GM21786 (cell line): ENCODE results near the gene PGF.

Experiments used
- ATAC-seq: cut with Tn5 transposase; IDR thresholded peaks from one replicate; pipeline ENCODE4 v1.9.1; 2021; ENCODE audit not compliant: unreplicated experiment

The PGF gene

GRCh38 chr14:74979029-74979428 is 23.6 kb upstream of the PGF start:
- no peak for ATAC-seq

DNA sequence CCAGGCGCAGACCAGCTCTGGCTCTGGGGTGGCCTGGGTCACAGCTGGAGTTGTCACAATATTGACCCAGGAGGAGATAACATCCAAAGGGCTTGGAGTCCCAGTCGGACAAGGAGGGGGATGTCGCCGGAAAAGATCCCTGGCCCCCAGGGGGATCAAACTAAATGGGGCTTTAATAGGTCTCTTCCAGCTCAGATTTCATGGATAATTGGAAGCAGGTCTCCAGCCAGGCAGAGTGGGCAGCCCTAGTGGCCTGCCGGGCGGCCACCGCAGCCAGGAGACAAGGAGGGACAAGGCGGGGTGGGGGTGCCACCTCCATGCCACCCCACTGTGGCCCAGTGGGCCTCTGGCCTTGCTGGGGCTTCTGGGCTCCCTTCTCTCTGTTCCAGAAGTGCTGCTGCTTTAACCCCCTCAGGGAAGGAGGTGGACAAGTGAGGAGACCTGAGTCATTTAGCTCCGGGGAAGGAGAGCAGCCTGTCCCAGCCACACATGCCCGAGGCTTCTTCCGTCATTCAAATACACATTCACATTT is 23.1 kb upstream of the PGF start:
- no peak for ATAC-seq

GRCh38 chr14:74977901-74978385 is 22.5 kb upstream of the PGF start:
- ATAC-seq, result no peak

- no peak for ATAC-seq
Observed at GRCh38 chr14:74977164-74977900, 21.9 kb upstream of the PGF start.

DNA sequence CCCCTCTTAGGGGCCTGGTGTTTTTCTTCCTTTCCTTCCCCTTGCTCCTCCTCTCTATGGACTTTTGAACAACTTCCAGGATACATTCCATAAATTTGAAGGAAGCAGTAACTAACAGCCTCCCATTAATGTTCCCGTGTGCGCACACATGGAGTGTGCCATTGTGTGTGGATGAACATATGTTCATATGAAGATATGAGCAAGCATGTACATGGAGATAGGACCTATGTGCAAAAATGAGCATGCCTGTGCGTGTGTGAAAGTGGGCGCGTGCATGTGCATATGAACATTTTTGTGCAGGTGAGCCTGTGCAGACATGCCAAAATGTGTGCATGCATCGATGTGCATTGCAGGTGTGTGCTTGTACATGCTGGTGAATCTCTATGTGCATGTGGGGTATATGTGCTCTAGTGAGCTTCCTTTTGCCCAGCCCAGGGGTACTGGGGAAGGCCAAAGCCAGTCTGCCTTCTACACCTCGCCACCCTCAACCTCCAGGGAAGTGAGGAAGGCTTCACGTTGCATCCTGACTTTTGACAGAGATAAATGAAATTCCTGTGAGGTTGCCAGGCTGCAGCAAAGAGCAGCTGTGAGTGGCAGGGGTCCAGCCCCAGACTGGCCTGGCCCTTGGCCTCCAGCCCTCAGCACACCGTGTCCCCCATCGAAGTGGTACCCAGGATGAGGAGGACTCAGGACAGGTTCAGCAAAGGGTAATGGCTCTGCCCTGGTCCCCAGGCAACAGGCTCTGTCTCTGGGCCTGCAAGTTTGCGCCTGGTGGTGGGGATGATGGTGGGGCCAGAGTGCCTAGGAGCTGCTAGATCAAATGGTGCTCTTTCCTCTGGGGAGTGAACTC is 21.1 kb upstream of the PGF start:
- ATAC-seq, result no peak

DNA sequence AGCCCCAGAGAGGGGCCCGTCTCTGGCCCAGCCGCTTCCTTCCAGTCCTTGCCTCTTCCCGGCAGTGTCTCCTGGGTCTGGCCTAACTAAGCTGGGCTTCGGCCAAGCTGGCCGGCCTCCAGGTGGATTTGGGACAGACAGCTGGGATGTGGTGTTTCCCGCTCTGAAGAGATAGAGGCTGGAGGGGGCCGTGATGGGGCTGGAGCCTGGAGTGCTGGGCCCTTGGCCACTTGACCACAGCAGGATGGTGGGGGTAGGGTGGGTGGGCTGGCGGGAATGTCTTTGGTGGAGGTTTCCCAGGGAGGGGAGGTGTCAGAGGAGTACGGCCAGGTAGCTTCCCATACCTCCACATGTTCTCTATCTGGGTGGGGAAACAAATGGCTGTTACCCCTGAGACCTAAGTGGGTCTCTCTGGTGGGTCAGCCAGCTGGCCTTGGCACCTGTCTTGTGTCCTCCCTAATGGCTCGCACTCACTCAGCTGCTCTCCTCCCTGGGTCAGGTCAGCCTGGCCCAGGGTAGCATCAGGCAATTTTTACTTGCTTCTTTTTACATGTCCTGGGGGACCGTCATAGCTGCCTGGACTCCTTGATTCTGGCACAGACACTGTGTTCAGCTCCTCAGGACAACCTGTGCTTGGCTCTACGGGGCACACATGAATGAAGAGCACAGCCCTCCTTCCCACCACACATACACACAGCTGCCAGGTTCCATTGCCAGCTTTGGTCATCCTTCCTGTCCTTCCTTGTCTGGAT is 19.8 kb upstream of the PGF start:
- no peak for ATAC-seq

- no peak for ATAC-seq
Observed at GRCh38 chr14:74974364-74975058, 19.1 kb upstream of the PGF start.

GRCh38 chr14:74973905-74974363 is 18.5 kb upstream of the PGF start:
- ATAC-seq, result no peak

- no peak for ATAC-seq
Observed at GRCh38 chr14:74973003-74973653, 17.7 kb upstream of the PGF start.

- no peak for ATAC-seq
Observed at GRCh38 chr14:74968811-74969210, 13.4 kb upstream of the PGF start.

- ATAC-seq, result no peak
Observed at GRCh38 chr14:74965486-74966153, 10.2 kb upstream of the PGF start.

- ATAC-seq, result no peak
Observed at GRCh38 chr14:74964787-74965485, 9.5 kb upstream of the PGF start.

GRCh38 chr14:74963705-74964271 is 8.4 kb upstream of the PGF start:
- ATAC-seq, result no peak

DNA sequence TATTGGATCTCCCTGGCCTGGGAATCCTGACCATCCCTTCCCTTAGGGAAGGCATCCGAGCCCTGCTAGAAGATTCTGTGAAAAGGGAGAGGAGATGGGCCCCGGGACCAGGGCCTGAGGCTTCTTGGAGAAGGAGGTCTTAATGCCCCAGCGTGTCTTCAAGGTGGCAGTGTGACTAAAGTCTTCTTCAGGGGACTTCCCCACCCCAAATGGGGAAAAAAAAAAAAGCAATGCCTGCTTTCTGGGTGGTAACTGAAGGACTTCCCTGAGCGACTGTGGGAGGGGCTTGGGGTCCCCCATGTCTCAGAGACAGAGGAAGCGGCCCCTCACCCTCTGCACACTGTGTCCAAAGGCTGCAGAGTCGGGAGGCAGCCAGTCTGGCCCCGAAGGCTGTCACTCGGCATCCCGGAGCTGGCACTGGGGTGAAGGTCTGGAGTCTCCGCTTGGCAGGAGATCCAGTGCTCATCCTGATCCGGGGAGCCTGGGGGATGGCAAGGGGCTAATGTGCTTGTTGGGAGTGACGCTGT is 7.8 kb upstream of the PGF start:
- no peak for ATAC-seq

DNA sequence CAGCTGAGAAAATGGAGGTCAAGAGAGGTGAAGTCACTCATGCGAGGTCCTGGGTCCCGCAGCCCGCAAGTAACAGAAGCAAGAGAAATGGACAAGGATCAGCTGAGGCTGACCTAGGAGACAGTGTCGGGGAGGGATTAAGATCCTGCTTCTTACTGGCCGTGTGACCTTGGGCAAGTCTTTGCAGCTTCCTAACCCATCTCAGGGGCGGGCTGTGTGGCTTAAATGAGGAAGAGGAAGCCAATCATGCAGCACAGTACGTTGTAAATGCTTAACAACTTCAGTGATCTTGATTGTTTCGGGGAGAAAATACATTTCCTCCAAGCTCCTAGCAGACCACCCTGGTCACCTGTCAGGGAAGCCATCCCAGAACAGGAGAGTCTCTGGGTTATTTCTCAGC is 7.1 kb upstream of the PGF start:
- no peak for ATAC-seq

DNA sequence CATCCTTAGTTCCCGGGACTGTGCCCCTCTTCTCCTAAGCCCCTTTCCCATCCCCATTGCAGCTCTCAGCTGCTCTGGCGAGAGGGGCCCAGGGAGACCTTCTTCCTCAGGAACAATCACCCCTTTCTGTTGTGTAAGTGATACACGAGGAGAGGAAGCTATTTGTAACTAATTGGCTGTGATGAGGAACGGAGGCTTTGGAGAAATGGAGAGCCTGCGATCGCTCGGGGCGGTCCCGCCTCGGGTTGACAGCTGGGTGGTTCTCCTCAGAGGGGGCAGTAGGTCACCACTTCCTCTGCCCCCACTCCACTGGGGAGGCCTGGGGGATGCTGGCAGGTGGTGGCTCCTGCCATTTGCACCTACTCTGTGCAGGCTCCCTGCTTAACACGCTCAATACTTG is 6.6 kb upstream of the PGF start:
- ATAC-seq, result no peak

DNA sequence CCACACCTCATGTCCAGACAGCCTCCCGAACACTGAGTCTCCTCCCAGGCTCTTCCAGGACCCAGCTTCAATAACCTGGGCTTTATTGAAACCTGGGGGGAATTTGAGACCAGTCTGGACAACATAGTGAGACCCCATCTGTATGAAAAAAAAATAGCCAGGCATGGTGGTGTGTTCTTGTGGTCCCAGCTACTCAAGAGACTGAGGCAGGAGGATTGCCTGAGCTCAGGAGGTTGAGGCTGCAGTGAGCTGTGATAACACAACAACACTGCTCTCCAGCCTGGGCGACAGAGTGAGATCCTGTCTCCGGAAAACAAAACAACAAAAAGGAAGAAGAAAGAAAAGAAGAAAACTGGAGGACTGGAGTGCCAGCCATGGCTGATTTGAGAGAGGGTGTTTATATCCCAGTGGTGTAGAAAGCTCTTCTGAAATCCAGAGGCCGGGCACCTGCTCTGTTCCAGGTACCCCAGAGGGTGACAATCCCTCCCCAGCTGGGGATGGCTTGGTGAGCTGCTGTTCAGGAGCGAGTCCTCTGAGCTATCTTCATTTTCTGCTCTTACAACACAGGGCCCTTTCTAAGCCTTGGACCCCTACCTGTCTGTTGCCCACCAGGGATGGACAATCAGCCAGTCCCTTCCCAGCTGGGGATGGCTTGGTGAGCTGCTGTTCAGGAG is 6.0 kb upstream of the PGF start:
- no peak for ATAC-seq

DNA sequence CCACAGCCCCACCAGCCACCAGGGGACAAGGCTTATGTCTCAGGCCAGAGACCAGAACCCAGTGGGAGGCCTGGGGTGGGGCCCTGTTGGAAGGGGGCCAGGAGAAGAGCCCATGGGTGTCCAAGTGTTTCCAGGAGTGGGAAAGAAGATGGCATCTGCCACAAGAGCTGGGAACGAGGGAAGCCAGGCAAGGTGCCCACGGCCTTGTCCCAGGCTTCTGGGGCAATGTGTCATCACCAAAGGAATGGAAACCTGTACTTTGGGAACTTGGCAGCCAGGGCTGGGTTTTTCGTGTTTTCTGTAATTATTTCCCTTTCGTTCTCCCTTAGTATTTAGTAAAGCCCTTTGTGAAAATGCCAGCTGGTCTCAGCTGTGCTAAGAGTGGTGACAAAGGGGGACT is 5.3 kb upstream of the PGF start:
- no peak for ATAC-seq
